NCI-H187 (cell line): ENCODE measurements around the gene C6orf47.

ENCODE experiments used
- DNase-seq, 2 experiments: peaks; one replicate each; lab custom pipeline; 2025; lab: John Stamatoyannopoulos, UW

C6orf47 gene

DNA sequence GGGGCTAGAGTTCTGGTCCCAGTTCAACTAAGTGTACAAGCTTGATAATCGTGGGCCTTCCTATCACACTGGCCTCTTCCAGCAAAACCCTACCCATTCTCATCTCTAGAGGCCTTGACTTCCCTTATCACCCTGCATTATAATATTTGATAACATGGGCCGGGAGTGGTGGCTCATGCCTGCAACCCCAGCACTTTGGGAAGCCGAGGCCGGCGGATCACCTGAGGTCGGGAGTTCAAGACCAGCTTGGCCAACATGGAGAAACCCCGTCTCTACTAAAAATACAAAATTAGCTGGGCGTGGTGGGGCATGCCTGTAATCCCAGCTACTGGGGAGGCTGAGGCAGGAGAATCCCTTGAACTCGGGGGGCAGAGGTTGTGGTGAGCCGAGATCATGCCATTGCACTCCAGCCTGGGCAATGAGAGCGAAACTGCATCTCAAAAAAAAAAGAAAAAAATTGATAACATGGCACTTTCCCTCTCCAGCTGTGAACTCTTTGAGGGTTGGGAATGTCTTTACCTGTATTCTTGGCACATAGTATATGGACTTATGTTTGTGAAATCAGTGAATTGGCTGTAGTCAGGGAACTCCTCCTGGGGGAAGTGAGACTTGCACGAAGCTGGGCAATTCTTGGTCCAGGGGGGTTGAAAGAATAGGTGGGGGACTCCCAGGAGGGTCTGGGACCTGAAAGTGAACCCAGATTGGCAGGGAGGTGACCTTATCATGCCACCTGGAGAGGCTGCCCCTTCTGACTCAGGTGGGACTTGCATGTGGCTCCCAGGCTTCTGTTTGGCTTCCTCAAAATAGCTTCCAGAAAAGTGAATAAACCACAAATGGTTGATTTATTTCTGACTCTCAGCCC is 915 bp upstream of the C6orf47 start:
- no peak for DNase-seq

DNA sequence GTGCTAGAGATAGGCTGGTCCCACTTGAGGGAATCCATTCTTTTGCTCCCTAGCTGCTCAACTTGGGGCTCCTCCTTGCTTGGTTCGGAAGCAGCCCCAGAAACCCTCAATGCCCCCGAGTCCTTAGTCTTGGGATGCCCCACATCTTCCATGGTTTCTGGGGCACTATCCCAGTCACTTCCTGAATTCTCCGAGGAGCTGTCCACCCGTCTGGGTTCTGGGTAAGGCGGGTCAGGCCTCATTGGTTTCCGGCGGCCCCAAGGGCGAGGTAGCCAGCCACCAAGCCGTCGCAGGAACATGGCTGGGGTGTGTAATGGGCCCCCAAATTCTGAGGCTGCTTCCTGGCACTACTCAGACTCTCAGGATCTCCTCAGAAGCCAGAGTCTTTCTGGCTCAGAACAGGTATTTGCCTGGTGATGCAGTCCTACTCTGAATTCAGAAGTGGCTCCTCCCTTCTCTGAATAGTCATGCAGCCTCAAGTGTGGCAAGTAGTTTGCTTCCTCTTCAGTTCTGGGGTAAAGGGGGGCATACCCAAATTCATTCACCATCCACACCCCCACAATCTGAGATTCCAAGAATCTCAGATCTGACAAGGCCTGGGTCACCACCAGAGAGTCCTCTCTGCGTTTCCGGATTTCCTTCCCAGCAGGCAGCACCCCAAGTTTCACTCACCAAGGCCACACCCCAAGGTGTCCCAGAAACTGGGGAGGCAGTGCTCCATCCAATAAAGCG is 763 bp downstream of the C6orf47 start:
- DNase-seq: no peak

DNA sequence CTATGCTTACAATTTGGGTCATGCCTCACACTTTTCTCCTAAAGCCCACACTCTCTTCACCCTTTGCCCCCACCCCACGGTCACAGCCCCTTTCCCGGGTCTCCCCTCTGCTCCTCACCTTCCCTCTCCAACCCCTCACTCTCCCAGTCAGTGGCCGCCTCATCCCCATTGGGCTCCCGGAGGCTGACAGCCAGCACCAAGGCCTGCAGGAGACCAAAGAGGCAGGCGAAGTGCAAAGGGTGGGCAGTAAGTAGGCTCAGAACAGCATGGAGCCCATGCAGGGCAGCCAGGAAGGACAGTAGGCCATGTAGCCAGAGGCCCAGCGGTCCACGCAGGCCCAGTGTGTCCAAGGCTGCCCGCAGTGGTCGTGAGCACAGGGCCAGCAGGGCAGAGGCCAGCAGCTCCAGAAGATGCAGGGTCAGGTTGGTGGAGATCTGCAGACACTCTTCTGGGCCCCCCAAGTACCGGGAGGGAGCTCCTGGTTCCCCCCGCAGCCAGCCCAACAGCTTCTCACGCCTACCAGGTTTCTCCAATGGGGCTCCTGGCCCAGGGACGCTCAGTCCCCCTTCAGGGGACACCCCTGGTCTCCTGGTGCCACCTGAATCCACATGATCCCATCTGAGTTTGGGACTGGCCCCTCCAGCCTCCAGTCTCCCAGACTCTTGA is 1.5 kb downstream of the C6orf47 start:
- DNase-seq: no peak

DNA sequence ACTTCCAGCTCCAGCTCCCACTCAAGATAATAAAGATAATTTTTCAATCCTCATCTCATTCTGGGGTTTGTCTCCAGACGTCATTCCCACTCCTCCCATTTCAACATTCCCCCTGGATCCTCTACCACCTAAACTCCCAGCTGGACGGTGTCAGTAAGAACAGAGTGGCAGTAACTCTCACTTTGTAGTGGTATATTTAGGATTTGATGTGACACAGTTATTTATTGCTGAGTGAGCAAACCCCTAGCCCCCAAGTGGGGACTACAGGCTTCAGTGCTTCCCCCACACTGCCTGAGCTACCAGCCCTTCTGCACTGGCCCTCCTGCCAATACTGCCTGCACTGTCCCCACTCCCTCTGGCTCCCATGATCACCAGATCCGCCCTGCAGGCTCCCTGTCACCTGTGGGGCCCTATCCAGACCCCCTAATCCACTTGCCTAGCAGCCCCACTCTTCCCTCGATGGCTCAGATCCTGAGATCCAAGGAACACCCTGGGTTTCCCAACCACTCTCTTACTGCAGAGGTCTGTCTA is 2.4 kb downstream of the C6orf47 start:
- DNase-seq: no peak

DNA sequence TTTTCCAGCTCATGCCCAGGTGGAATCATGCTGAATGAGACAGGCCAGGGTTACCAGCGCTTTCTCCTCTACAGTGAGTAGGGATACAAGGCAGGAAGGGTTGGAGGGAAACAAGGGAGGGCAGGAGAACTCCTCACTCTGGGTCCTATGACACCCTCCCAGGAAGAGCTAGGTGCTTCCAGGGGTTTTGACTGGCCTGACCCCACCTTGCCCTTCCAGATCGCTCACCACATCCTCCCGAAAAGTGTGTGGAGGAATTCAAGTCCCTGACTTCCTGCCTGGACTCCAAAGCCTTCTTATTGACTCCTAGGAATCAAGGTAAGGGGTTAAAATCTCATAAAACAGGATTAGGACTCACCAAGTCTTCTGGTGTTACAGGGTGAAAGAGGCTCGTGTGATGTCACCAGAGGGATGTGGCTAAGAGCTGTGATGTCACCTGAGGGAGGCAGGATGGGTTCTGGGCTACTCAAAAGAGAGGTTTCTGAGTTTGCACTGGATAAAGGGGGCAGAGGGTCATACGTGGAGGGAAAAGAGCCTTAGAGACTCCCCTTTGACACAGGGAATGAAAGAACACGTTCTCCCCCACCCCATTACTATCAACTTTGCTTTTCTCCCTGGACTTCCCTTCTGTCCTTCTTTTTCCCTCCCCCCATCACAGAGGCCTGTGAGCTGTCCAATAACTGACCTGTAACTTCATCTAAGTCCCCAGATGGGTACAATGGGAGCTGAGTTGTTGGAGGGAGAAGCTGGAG is 3.0 kb downstream of the C6orf47 start:
- no peak for DNase-seq

DNA sequence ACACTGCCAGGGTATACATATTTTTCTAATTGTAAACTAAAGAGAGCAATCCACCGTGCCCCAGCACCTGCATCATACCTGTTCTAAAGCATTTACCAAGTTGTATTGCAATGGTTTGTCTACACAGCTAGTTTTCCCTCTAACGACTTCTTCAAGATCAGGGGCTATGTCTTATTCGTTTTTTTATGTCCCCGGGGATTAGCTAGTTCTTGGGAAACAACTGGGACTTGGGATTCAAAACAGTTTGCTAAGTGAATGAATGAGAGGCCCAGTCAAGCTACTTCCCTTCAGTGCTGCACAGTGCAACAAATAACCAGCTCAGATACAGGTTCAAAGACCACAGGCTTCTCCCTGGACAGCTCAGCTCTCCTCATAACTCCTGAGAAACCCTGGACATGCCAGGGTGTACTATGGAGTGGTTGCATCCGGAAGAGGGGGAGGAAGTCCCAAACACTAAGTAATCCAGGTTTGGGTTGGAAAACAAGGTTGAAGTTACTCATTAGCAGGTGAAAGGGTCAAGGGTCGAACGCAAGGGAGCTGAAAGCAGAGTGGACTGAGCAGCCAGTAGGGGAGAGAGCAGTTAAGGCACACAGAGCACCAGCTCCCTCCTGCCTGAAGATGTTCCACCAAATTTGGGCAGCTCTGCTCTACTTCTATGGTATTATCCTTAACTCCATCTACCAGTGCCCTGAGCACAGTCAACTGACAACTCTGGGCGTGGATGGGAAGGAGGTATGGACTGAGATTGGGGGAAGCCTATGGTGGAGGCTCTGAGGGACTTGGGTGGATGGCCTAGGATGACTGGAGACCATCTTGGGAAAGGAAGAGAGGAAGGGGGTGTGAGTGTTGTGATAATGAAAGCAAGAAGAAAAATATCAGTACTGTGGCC is 5.0 kb downstream of the C6orf47 start, which contains the start of gene APOM:
Gene APOM, plus strand, starts transcription at position 546 of the 889 bp plus-strand sequence. Its CDS starts 73 bp downstream, at position 619.
- no peak for DNase-seq

DNA sequence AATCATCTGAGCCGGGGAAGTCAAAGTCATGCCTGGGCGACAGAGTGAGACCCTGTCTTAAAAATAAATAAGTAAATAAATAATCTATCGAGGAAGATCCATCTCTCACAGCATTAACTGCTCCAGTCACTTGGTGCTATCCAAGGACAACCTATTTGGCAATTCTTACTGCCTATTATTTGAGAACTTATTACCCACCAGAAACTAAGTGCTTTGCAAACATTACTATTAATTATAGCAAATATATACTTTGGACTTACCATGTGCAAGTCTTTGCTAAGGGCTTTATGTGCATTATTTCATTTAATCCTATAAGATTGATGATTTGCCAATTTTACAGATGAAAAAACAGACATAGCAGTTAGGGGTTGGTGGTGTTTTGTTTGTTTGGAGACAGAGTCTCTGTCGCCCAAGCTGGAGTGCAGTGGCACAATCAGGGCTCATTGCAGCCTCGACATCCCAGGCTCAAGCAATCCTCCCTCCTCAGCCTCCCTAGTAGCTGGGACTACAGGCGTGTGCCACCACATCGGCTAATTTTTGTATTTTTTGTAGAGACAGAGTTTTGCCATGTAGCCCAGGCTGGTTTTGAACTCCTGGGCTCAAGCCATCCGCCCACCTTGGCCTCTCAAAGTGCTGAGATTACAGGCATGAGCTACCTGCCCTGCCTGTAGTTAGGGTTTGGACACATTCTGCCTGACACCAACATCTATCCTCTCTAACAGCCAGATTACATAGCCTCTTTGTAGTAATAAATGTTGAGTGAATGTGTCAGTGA is 5.8 kb downstream of the C6orf47 start:
- no peak for DNase-seq

DNA sequence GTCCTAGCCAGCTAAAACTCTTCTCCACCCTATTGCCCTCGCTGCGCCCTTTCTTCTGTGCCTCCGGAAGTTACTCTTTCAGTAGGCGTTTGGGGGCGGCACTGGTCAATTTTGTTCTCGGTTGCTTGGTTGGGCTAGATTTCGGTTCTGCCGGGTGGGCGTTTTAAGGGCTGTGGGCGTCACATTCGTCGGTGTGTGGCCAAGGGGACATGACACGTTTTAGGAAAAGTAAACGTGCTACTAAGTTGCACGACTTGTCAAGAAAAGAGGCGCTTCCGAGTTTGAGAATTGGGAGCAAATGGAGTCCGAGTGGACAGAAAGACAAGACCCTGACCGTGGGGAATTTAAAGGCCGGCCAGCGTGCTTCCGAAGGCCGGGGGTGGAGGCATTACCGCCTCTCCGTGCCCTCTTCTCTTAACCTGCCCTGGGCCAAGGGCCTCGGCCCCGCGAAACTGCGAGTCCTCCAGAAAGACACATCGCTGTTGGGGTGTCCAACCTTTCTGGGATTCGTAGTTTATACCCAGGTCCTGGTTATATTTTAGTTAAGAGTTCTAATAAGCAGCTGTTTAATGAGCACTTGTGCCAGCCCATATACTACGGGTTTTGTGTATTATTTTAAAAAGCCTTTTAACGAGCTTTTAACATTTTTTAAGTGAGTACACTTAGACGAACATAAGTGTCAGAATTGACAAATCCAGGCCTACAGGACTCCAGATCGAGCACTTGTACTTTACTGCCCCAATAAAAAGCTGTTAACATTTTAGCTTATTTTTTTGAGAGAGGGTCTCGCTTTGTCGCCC is 7.5 kb downstream of the C6orf47 start:
- peak in 1 of 2 experiments; percentile 90 for DNase-seq

DNA sequence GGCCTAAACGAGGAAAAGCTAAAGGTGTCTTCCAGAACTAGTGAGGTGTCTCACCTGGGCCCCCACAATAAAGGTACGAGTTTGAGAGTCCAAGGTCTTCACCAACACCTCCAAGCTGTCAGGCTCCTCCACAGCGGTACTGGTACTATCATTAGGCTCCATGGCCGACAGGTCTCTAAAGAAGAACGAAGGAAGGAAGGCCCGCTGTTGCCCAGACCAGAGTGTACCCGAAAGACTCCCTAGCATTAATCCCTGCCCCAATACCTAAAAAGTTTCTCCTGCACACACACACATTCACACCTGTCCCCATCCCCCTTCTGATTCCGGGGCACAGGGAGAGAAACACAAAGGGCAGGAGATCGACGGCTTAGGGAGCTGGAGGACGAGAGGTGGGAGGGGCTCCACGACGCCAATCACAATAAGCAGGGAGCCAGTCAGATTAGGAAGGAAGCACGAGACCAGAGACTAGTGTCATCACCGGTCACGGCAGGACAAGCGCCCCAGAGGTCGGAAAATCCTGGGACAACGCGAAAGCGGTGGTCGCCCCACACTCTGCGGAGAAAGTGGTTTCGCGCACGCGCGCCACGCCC is 8.9 kb downstream of the C6orf47 start:
- DNase-seq: no peak

DNA sequence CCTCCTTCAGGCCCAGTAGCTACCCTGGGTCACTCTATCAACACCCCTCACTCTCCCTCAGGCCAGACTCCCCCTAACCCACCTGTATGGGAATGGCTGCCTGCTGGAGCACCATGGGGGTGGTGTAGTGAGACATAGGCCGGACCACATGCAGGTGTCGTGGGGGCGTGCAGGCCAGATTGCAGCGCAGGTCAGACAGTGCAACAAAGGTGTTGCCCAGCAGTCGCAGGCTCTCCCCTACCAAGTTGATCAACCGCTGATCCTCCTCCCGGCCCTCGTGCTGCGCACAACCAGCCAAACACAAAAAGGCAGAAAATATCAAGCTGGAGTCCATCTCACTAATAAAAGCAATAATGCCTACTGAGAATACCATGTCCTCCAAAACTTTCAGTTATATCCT is 15.3 kb downstream of the C6orf47 start:
- DNase-seq: no peak

DNA sequence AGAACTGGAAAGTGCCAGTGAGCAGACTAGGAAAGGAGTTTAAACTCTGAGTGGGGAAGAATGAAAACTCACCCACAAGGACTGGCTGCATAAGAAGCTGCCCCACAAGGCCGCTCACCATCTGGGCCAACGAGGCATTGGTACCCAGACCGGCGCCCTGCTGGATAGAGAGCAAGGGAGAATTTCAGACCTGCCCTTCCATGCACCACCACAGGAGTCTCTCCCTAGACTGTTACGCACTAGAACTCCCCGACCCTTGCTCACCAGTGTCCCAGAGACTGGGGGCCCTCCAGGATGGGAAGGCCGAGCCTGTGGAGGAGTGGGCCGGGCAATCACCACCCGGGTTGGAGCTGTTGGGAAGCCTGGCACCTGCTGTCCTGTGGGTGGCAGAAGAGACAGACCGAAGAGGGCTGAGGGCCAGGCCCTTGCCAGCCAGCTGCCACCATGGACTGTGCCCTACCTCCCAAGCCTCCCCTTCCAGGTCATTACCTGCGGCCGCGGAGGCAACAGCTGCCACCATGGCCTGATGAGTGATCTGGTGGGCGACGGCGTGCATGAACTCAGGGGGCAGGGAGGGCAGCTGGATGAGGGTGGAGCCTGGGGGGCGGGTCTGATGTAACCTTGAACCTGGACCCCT is 16.6 kb downstream of the C6orf47 start:
- no peak for DNase-seq

DNA sequence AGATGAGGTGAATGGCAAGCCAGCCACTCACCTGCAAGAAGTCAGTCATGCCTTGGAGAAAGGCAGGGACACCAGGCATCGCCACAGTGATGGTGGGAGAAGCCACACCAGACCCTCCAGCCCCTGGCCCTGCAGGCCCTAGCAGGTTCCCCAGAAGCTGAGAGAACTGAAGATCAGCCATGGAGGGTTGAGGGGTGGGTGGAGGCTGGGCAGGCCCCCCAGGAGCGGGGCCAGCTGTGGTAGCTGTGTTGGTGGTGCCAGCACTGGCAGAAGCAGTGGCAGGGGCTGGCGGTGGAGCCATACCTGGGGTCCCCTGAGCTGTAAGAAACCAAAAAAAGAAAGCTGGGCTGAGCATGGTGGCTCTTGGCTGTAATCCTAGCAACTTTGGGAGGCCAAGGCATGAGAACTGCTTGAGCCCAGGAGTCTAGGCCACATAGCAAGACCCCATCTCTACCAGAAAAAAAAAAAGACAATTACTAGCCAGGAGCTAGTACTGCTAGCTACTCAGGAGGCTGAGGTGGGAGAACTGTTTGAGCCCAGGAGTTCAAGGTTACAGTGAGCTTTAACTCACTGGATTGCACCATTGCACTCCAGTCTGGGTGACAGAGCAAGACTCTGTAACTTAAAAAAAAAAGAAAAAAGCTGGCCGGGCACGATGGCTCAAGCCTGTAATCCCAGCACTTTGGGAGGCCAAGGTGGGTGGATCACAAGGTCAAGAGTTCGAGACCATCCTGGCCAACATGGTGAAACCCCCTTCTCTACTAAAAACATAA is 17.6 kb downstream of the C6orf47 start:
- no peak for DNase-seq

DNA sequence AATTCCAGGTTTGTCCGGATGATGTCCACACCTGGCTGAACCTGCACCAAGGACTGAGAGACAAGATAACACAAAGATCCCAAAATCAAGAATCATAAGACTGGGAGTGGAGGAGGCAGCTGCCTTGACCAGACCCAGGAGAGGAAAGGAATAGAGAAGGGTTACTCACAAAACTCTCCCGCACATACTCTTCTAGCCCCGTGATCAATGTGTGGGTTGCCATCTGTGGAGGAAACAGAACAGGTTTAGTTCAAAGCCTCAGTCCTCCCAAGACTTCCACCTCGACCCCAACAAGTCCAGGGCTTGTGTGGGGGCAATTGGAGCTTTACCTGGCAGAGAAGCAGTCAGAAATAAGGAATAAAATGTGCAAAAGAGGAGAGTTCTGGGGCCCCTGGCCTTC is 19.2 kb downstream of the C6orf47 start:
- no peak for DNase-seq

DNA sequence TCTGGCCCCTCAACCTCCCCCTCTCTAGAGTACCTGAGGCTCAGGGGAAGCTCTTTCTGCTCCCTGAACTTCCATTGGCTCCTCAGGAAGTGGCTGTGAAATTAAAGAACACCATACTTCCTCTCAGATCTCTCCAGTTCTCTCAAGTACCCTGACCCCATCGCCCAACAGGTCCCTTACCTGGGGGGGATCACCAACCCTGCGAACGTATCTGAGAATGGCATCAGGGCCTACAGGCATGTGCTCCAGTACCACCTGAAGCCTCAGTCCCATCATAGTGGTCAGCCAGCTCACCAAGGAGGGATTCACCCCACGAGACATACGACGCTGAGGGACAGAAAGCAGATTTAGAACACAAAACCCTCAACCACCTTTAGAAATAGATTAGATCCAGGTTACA is 20.0 kb downstream of the C6orf47 start:
- DNase-seq: no peak

DNA sequence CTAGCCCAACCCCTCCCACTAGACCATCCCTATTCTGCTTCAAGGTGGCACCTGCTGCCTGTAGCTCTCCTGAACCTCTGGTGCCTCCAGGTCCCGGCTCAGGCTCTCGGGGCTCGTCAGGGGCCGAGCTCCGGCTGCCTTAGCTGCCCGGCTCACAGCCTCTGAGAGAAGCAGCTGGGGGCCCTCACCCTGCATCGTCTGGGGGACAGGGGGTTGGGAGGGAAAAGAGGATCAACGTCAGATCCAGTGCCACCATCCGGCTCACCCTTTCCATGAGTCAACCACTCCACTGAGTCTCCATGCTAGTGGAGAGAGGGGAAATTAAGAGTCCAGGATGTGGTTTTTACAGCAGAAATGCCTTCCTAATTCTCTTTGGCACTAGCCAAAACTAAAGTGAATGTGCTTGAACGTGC is 21.1 kb downstream of the C6orf47 start:
- DNase-seq: no peak

DNA sequence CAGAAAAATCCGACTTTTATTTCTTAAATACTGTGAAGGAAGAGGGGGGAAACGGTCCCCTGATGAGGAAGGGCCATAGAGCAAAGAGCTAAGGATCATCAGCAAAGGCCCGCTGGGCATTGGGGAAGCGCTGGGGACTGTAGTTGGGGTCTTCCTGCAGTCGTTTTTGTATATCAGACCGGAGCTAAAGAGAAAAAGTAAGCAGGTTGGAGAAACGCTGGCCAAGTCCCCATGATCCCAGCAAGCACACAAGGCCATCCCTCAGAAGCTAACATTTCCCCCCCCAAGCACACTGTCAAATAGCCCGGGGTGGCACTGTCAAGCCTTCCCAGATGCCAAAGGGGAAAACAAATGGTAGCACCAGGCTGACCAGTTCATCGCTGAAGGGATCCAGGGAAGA is 21.5 kb downstream of the C6orf47 start:
- DNase-seq: no peak
